ENCODE measurements around the gene MRPS22.

Gene MRPS22

DNA sequence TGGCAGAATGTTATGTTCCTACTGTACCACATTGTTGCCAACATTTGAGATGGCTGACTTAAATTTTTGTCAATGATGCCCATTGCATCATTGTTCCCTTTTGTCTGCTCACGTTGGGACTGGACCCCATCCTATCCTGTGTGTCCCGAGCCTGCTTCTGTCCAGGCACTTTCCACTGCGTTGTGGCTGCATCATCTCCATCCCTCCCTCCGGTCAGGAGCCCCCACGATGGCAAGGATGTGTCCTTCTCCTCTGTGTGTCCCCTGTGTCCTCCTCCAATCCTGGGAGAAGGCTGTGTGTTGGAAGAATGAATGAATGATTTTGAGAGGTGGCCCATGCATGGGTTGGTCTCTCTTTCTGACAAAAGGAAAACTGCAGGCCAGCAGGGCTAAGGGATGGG, 19.4 kb upstream of the MRPS22 start:
- Histone ChIP-seq H3K27me3 (ENCODE audit: control insufficient read depth, insufficient read depth, low read length) (no peaks in the 10 kb centered on the region), H3K4me2 (ENCODE audit: low read length) (no peak overlapping the region), H3K9ac (no peak overlapping the region), H2AFZ (no peak overlapping the region), H3K79me2 (no peaks in the 10 kb centered on the region), H3K9me3 (ENCODE audit: control insufficient read depth, low read length) (no peaks in the 10 kb centered on the region), H3K27ac (no peak overlapping the region), H3K4me1 (peaks cover 2% of the 10 kb centered on the region), H3K4me3 (ENCODE audit: low read depth, low read length) (no peak overlapping the region), H3K36me3 (ENCODE audit: control insufficient read depth, insufficient read depth, low read length) (no peaks in the 10 kb centered on the region)
- TF ChIP-seq, protein P1, sequence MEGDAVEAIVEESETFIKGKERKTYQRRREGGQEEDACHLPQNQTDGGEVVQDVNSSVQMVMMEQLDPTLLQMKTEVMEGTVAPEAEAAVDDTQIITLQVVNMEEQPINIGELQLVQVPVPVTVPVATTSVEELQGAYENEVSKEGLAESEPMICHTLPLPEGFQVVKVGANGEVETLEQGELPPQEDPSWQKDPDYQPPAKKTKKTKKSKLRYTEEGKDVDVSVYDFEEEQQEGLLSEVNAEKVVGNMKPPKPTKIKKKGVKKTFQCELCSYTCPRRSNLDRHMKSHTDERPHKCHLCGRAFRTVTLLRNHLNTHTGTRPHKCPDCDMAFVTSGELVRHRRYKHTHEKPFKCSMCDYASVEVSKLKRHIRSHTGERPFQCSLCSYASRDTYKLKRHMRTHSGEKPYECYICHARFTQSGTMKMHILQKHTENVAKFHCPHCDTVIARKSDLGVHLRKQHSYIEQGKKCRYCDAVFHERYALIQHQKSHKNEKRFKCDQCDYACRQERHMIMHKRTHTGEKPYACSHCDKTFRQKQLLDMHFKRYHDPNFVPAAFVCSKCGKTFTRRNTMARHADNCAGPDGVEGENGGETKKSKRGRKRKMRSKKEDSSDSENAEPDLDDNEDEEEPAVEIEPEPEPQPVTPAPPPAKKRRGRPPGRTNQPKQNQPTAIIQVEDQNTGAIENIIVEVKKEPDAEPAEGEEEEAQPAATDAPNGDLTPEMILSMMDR (IDR thresholded peaks at IDR 0.05) = no peak

DNA sequence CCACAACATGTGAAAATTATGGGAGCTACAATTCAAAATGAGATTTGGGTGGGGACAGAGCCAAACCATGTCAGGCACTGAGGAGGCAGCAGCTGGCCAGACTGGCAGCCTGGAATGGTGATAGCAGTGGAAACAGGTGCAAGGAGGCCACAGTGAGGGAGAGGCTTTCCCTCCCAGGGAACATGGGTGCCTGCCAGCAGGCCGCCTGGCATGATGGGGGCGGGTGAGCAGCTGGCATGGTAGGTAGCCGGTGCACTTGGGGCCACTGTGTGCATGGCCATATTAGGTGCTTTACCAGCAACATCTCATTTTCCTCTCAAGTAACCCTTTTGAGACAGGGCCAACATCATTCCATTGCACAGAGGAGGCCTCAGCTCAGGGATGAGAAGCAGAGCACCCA, 18.3 kb upstream of the MRPS22 start:
- Histone ChIP-seq H3K79me2 (no peaks in the 10 kb centered on the region), H3K36me3 (ENCODE audit: control insufficient read depth, insufficient read depth, low read length) (no peaks in the 10 kb centered on the region), H3K27ac (no peak overlapping the region), H3K27me3 (ENCODE audit: control insufficient read depth, insufficient read depth, low read length) (no peaks in the 10 kb centered on the region), H3K4me1 (peaks cover 2% of the 10 kb centered on the region), H2AFZ (no peak overlapping the region), H3K9ac (no peak overlapping the region), H3K4me2 (ENCODE audit: low read length) (no peak overlapping the region), H3K9me3 (ENCODE audit: control insufficient read depth, low read length) (no peaks in the 10 kb centered on the region), H3K4me3 (ENCODE audit: low read depth, low read length) (no peak overlapping the region)
- TF ChIP-seq, protein P1 (IDR thresholded peaks at IDR 0.05) = no peak

DNA sequence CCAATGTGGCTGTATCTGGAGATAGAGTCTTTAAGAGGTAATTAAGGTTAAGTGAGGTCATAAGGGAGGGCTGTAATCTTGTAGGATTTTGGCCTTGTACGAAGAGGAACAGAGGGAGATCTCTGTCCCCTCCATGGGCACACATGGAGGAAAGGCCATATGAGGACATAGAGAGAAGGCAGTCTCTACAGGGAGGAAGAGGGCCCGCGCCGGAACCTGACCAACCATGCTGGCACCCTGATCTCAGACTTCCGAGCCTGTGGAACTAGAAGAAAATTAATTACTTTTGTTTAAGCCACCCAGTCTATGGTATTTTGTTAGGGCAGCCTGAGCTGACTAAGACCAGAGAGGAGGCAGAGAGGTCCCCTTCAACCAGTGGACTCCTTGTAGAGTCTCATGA, 17.7 kb upstream of the MRPS22 start:
- Histone ChIP-seq H3K9me3 (ENCODE audit: control insufficient read depth, low read length) (no peaks in the 10 kb centered on the region), H3K4me1 (peaks cover 2% of the 10 kb centered on the region), H3K9ac (no peak overlapping the region), H3K79me2 (no peaks in the 10 kb centered on the region), H3K36me3 (ENCODE audit: control insufficient read depth, insufficient read depth, low read length) (no peaks in the 10 kb centered on the region), H2AFZ (no peak overlapping the region), H3K4me3 (ENCODE audit: low read depth, low read length) (no peak overlapping the region), H3K27ac (no peak overlapping the region), H3K4me2 (ENCODE audit: low read length) (no peak overlapping the region), H3K27me3 (ENCODE audit: control insufficient read depth, insufficient read depth, low read length) (no peaks in the 10 kb centered on the region)
- TF ChIP-seq, protein P1 (IDR thresholded peaks at IDR 0.05) = no peak

DNA sequence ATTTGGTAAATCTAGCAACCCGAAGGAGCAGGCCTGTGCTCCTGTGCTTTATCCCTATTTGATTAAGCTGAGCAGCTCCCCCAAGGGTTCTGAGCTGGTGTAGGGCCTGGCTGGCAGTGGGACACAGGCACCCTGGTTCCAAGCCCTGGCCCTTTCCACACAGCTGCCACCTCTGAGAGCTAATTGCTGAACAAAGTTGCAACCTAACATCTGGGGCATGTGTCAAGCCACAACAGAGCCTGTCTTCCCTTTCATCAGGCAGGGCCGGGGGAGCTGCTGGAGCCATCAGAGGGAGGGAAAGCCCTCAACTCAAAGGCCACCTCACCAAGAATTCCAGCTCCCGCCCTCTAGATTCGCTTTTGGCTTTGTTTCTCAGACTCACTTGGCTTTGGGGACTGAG, 17.1 kb upstream of the MRPS22 start:
- H3K4me3 ChIP-seq (ENCODE audit: low read depth, low read length) = no peak overlapping the region
- no peaks in the 10 kb centered on the region for H3K27me3 ChIP-seq (ENCODE audit: control insufficient read depth, insufficient read depth, low read length)
- H3K4me2 ChIP-seq (ENCODE audit: low read length) = no peak overlapping the region
- no peaks in the 10 kb centered on the region for H3K36me3 ChIP-seq (ENCODE audit: control insufficient read depth, insufficient read depth, low read length)
- no peak overlapping the region for H3K27ac ChIP-seq
- TF ChIP-seq, protein P1 (IDR thresholded peaks at IDR 0.05) = no peak
- H2AFZ ChIP-seq = no peak overlapping the region
- H3K79me2 ChIP-seq = no peaks in the 10 kb centered on the region
- no peaks in the 10 kb centered on the region for H3K9me3 ChIP-seq (ENCODE audit: control insufficient read depth, low read length)
- H3K9ac ChIP-seq = no peak overlapping the region
- H3K4me1 ChIP-seq = peaks cover 2% of the 10 kb centered on the region

DNA sequence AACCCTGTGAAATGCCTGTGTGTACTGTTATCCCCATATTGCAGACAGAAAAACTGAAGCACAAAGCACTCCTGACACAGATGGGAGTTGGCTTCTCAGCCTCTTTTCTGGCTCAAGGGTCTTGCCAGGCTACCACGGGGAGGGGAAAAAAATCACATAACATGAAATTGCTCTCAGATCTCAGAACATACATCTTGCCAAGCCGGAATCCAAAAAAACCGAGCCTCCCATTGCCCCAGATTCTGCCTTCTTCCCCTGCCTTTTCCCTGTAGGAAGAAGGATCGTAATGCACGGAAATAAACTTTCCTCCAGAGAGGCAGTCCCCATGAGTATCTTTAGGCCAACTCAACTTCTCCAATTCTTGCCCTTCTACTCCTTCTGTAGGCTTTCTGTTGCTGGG, 16.6 kb upstream of the MRPS22 start:
- TF ChIP-seq, protein P1 (IDR thresholded peaks at IDR 0.05) = no peak
- H3K27me3 ChIP-seq (ENCODE audit: control insufficient read depth, insufficient read depth, low read length) = no peaks in the 10 kb centered on the region
- no peak overlapping the region for H2AFZ ChIP-seq
- H3K27ac ChIP-seq = no peak overlapping the region
- H3K4me1 ChIP-seq = peaks cover 2% of the 10 kb centered on the region
- no peaks in the 10 kb centered on the region for H3K79me2 ChIP-seq
- H3K4me2 ChIP-seq (ENCODE audit: low read length) = no peak overlapping the region
- no peaks in the 10 kb centered on the region for H3K9me3 ChIP-seq (ENCODE audit: control insufficient read depth, low read length)
- H3K4me3 ChIP-seq (ENCODE audit: low read depth, low read length) = no peak overlapping the region
- H3K9ac ChIP-seq = no peak overlapping the region
- H3K36me3 ChIP-seq (ENCODE audit: control insufficient read depth, insufficient read depth, low read length) = no peaks in the 10 kb centered on the region
